Ovary (tissue), 9 donors: Measurements from ENCODE around the gene PCDHB14. TPM values are rescaled to one million over a fixed set of nuclear protein-coding genes. Genes with fewer than 3 reads are reported as not detected.
"Not testable (repeated sequence)": the region's sequence is repeated elsewhere in the genome, so short reads cannot be mapped to it uniquely, and the experiment has no call there.

Experiments
- DNase-seq, 5 donors: peaks; one replicate each; pipeline ENCODE4 v3.0.0-alpha.2; 2019 to 2020
- H3K27ac ChIP-seq, 2 donors: fragments of 200-600 bp; one replicate each; pipeline versions ENCODE4 v1.5.1 to v1.8.0; 2019 to 2022
- H3K27me3 ChIP-seq: fragments of 200-600 bp; one replicate; pipeline ENCODE4 v1.8.0; 2022
- H3K36me3 ChIP-seq: fragments of 200-600 bp; sonication (generic); one replicate; pipeline ENCODE4 v1.5.1; 2019
- H3K4me1 ChIP-seq: one replicate; pipeline ENCODE4 v1.8.1; 2013; ENCODE audit warnings: mild to moderate bottlenecking, moderate library complexity; ENCODE audit not compliant: insufficient read depth
- H3K4me3 ChIP-seq: fragments of 200-600 bp; sonication (generic); one replicate; pipeline ENCODE4 v1.5.1; 2017
- H3K9me3 ChIP-seq, 2 donors: fragments of 200-600 bp in 1 of 2; sonication (generic) in 1 of 2; one replicate each; pipeline versions ENCODE4 v1.5.1 to v1.8.1; 2013 to 2019; ENCODE audit warnings: mild to moderate bottlenecking in 1 of 2, moderate library complexity in 1 of 2
- EP300 ChIP-seq: sonication (generic); formaldehyde crosslinking; IDR thresholded peaks from one replicate; pipeline ENCODE4 v1.6.1; 2017; ENCODE audit warnings: antibody characterized with exemption
- POLR2A ChIP-seq: fragments of 450-650 bp; IDR thresholded peaks from one replicate; pipeline ENCODE4 v1.6.1; 2017; ENCODE audit warnings: antibody characterized with exemption, mild to moderate bottlenecking, moderate library complexity
- WGBS, 3 donors: extraction: QIAGEN DNeasy Blood & Tissue Kit in 1 of 3; methylation state at CpG; one replicate each; pipeline versions ENCODE4 v1.1.5 to v1.1.7; 2013 to 2017; 5-methylcytosine and 5-hydroxymethylcytosine counted together
- intact Hi-C, 4 donors: fragments of 100-400 bp; cut with DNase I; formaldehyde crosslinking; loops; one replicate each; pipeline versions ENCODE4 v1.11.0 to v1.15.1; 2022 to 2023
- polyA plus RNA-seq, 2 donors: library from polyadenylated mRNA; stranded (reverse); fragments of 200-250 nt in 1 of 2; fragments of 350-450 nt in 1 of 2; fragmentation: Illumina TruSeq in 1 of 2; extraction: RNeasy Lipid Tissue Mini Kit (QIAGEN cat#74804) in 1 of 2; gene quantifications; one replicate each; pipeline ENCODE4 v1.2.3, GENCODE V29; 2013 to 2014
- total RNA-seq, 7 donors: library from RNA; depleted of rRNA in 2 of 7; stranded (reverse); fragments of >200 nt in 2 of 7; fragmentation: NEBNext Ultra II Directional in 3 of 7; extraction: Animal tissue kit (Norgen Biotek cat#: 25700) in 3 of 7; gene quantifications; one replicate each; pipeline versions ENCODE4 v1.1.0 to v1.2.4, GENCODE V29; 2016 to 2023
- TF ChIP-seq, protein P1 (sequence below), 3 donors: fragments of 450-650 bp in 2 of 3; fragments of 200-600 bp in 1 of 3; IDR thresholded peaks; one replicate each; pipeline versions ENCODE4 v1.5.1 to v1.8.0; 2016 to 2022; ENCODE audit warnings: antibody characterized with exemption in 3 of 3, mild to moderate bottlenecking in 1 of 3
- donor health status: DM: no; HTN: no; CAD: no; lungs with moderate emphysema.
- donor health status: DM: no; HTN: no; CAD: no.
- donor health status: Bipolar disorder and iron deficiency.
- donor health status: DM: yes; HTN: yes; CAD: no.
- donor health status: DM: no; HTN: no; CAD: no.
- donor health status: DM: yes; HTN: yes; CAD: no.

PCDHB14 gene
- total and polyA plus RNA-seq, 9 donors, result 3.8 to 7.2 (median 5.3) TPM

GRCh38 chr5:141234109-141234667, 11.0 kb downstream of the PCDHB14 start:
- intact Hi-C loops, result loop anchor here in 1 of 4 donors (10.0 kb wide), 1 partner anchor 391 kb away; no protein-coding TSS in a partner anchor
- peak in 2 of 5 donors; percentile 35 to 42 for DNase-seq
- H3K36me3 ChIP-seq, result no peaks in the 10 kb centered on the region
- H3K9me3 ChIP-seq, result peaks cover 6 to 30% of the 10 kb centered on the region in 2 donors
- no peaks in the 10 kb centered on the region for H3K27me3 ChIP-seq
- H3K27ac ChIP-seq, result no peak overlapping the region
- H3K4me1 ChIP-seq, result no peaks in the 10 kb centered on the region
- 5 to 9% (median 5%) methylated on average over 15 of the region's 15 CpGs for WGBS, 3 donors
- TF ChIP-seq, protein P1, sequence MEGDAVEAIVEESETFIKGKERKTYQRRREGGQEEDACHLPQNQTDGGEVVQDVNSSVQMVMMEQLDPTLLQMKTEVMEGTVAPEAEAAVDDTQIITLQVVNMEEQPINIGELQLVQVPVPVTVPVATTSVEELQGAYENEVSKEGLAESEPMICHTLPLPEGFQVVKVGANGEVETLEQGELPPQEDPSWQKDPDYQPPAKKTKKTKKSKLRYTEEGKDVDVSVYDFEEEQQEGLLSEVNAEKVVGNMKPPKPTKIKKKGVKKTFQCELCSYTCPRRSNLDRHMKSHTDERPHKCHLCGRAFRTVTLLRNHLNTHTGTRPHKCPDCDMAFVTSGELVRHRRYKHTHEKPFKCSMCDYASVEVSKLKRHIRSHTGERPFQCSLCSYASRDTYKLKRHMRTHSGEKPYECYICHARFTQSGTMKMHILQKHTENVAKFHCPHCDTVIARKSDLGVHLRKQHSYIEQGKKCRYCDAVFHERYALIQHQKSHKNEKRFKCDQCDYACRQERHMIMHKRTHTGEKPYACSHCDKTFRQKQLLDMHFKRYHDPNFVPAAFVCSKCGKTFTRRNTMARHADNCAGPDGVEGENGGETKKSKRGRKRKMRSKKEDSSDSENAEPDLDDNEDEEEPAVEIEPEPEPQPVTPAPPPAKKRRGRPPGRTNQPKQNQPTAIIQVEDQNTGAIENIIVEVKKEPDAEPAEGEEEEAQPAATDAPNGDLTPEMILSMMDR (IDR thresholded peaks at IDR 0.05), result peak in 2 of 3 donors; percentile 15 to 19
- no peak for TF ChIP-seq POLR2A
- H3K4me3 ChIP-seq, result peak overlapping the region; percentile 8

DNA sequence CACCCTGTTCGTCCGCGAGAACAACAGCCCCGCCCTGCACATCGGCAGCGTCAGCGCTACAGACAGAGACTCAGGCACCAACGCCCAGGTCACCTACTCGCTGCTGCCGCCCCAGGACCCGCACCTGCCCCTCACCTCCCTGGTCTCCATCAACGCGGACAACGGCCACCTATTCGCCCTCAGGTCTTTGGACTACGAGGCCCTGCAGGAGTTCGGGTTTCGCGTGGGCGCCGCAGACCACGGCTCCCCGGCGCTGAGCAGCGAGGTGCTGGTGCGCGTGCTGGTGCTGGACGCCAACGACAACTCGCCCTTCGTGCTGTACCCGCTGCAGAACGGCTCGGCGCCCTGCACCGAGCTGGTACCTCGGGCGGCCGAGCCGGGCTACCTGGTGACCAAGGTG, 12.8 kb downstream of the PCDHB14 start:
- not testable (repeated sequence) for DNase-seq, H3K27ac ChIP-seq, H3K27me3 ChIP-seq, H3K4me3 ChIP-seq, H3K36me3 ChIP-seq, H3K4me1 ChIP-seq
- WGBS, 3 donors, result 19 to 41% (median 25%) methylated on average over 38 to 40 of the region's 40 CpGs
- intact Hi-C loops, result loop anchor here in 1 of 4 donors (10.0 kb wide), 1 partner anchor 389 kb away; no protein-coding TSS in a partner anchor
- peaks cover 6 to 42% of the 10 kb centered on the region in 2 donors for H3K9me3 ChIP-seq

GRCh38 chr5:141236516-141237313, 13.6 kb downstream of the PCDHB14 start:
- Histone ChIP-seq H3K36me3 (no peaks in the 10 kb centered on the region), H3K4me1 (no peaks in the 10 kb centered on the region), H3K4me3 (no peak overlapping the region), H3K9me3 (peaks cover 10 to 49% of the 10 kb centered on the region in 2 donors), H3K27ac (no peak overlapping the region), H3K27me3 (no peaks in the 10 kb centered on the region)
- TF ChIP-seq POLR2A (no peak), EP300 (no peak)
- TF ChIP-seq, protein P1 (IDR thresholded peaks at IDR 0.05), result no peak
- intact Hi-C loops, result loop anchor here in 1 of 4 donors (10.0 kb wide), 1 partner anchor 388 kb away; no protein-coding TSS in a partner anchor
- DNase-seq, result no peak
- 17 to 22% (median 17%) methylated on average over 28 to 32 of the region's 32 CpGs for WGBS, 3 donors

GRCh38 chr5:141241496-141241895, 18.4 kb downstream of the PCDHB14 start:
- Histone ChIP-seq H3K9me3 (peaks cover 10 to 45% of the 10 kb centered on the region in 2 donors), H3K4me1 (no peaks in the 10 kb centered on the region), H3K27ac (no peak overlapping the region), H3K27me3 (no peaks in the 10 kb centered on the region), H3K36me3 (no peaks in the 10 kb centered on the region), H3K4me3 (no peak overlapping the region)
- DNase-seq, result no peak
- no peak for TF ChIP-seq EP300
- WGBS, 3 donors, result 16 to 25% (median 22%) methylated on average over 23 to 43 of the region's 43 CpGs
- intact Hi-C loops, result loop anchor here in 1 of 4 donors (10.0 kb wide), 1 partner anchor 323 kb away; no protein-coding TSS in a partner anchor

DNA sequence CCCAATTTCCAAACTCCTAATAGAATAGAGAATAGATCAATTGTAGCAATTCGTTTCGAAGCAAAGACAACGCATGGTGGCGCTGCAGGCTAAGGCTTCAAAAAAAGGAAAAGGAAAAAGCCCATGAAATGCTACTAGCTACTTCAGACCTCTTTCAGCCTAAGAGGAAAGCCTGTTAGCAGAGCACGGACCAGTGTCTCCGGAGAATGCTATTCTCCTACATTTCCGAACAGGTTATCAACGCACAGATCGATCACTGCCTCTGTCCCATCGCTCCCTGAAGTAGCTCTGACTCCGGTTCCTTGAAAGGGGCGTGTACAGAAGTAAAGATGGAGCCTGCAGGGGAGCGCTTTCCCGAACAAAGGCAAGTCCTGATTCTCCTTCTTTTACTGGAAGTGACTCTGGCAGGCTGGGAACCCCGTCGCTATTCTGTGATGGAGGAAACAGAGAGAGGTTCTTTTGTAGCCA, 22.1 kb downstream of the PCDHB14 start, which contains the start of gene PCDHB15:
TSS of gene PCDHB15 (plus strand) at position 146 of the 468 bp plus-strand sequence. CDS start at position 330, 184 bp downstream.
- Histone ChIP-seq H3K4me3 (peak within 1 kb of the TSS; percentile 21), H3K9me3 (peaks cover 14 to 51% of the 10 kb centered on the region in 2 donors), H3K27ac (no peak within 1 kb of the TSS), H3K27me3 (no peaks in the 10 kb centered on the region), H3K4me1 (no peaks in the 10 kb centered on the region), H3K36me3 (no peaks in the 10 kb centered on the region)
- no peak for TF ChIP-seq EP300
- TF ChIP-seq, protein P1 (IDR thresholded peaks at IDR 0.05), result peak in 1 of 3 donors; percentile 19
- intact Hi-C loops, result loop anchor here in 1 of 4 donors (10.0 kb wide), 1 partner anchor 320 kb away; no protein-coding TSS in a partner anchor
- 4 to 9% (median 6%) methylated on average over 16 of the region's 16 CpGs for WGBS, 3 donors
- peak; percentile 18 to 63 (median 56) for DNase-seq

- H3K27me3 ChIP-seq, DNase-seq, H3K4me3 ChIP-seq, H3K27ac ChIP-seq, H3K36me3 ChIP-seq, H3K4me1 ChIP-seq: not testable (repeated sequence)
- peaks cover 10 to 37% of the 10 kb centered on the region in 2 donors for H3K9me3 ChIP-seq
- WGBS, 3 donors, result 11 to 54% (median 28%) methylated on average over 4 to 30 of the region's 42 CpGs
- intact Hi-C loops, result loop anchor here in 1 of 4 donors (10.0 kb wide), 1 partner anchor 318 kb away; no protein-coding TSS in a partner anchor
Measured at GRCh38 chr5:141246971-141247370, 23.8 kb downstream of the PCDHB14 start.

DNA sequence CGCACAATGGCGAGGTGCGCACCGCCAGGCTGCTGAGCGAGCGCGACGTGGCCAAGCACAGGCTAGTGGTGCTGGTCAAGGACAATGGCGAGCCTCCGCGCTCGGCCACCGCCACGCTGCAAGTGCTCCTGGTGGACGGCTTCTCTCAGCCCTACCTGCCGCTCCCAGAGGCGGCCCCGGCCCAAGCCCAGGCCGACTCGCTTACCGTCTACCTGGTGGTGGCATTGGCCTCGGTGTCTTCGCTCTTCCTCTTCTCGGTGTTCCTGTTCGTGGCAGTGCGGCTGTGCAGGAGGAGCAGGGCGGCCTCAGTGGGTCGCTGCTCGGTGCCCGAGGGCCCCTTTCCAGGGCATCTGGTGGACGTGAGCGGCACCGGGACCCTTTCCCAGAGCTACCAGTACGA, 24.3 kb downstream of the PCDHB14 start:
- H3K36me3 ChIP-seq, DNase-seq, H3K4me3 ChIP-seq, H3K27me3 ChIP-seq, H3K4me1 ChIP-seq, H3K27ac ChIP-seq: not testable (repeated sequence)
- peaks cover 10 to 36% of the 10 kb centered on the region in 2 donors for H3K9me3 ChIP-seq
- intact Hi-C loops, result loop anchor here in 1 of 4 donors (10.0 kb wide), 1 partner anchor 317 kb away; no protein-coding TSS in a partner anchor
- WGBS, 3 donors, result 40 to 53% (median 51%) methylated on average over 18 to 34 of the region's 34 CpGs
